ENCODE data around the gene CAPZA1.
"Not testable (repeated sequence)": the region's sequence is repeated elsewhere in the genome, so short reads cannot be mapped to it uniquely, and the experiment has no call there.

DNA sequence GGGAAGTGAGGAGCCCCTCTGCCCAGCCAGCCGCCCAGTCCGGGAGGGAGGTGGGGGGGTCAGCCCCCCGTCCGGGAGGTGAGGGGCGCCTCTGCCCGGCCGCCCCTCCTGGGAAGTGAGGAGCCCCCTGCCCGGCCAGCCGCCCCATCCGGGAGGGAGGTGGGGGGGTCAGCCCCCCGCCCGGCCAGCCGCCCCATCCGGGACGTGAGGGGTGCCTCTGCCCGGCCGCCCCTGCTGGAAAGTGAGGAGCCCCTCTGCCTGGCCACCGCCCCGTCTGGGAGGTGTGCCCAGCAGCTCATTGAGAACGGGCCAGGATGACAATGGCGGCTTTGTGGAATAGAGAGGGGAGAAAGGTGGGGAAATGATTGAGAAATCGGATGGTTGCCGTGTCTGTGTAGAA lies 20.8 kb downstream of the CAPZA1 start:
- not testable (repeated sequence) for TF ChIP-seq POLR2A (IDR thresholded peaks at IDR 0.05)
- TF ChIP-seq, protein P1, sequence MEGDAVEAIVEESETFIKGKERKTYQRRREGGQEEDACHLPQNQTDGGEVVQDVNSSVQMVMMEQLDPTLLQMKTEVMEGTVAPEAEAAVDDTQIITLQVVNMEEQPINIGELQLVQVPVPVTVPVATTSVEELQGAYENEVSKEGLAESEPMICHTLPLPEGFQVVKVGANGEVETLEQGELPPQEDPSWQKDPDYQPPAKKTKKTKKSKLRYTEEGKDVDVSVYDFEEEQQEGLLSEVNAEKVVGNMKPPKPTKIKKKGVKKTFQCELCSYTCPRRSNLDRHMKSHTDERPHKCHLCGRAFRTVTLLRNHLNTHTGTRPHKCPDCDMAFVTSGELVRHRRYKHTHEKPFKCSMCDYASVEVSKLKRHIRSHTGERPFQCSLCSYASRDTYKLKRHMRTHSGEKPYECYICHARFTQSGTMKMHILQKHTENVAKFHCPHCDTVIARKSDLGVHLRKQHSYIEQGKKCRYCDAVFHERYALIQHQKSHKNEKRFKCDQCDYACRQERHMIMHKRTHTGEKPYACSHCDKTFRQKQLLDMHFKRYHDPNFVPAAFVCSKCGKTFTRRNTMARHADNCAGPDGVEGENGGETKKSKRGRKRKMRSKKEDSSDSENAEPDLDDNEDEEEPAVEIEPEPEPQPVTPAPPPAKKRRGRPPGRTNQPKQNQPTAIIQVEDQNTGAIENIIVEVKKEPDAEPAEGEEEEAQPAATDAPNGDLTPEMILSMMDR (IDR thresholded peaks at IDR 0.05), result not testable (repeated sequence)

All from adrenal gland (tissue), 5 donors.